GM19043 (cell line): ENCODE data around the gene USP12.

Experiments used
- ATAC-seq: cut with Tn5 transposase; IDR thresholded peaks from one replicate; pipeline ENCODE4 v1.9.1; 2021; ENCODE audit warnings: low read depth; ENCODE audit not compliant: unreplicated experiment

Gene USP12

DNA sequence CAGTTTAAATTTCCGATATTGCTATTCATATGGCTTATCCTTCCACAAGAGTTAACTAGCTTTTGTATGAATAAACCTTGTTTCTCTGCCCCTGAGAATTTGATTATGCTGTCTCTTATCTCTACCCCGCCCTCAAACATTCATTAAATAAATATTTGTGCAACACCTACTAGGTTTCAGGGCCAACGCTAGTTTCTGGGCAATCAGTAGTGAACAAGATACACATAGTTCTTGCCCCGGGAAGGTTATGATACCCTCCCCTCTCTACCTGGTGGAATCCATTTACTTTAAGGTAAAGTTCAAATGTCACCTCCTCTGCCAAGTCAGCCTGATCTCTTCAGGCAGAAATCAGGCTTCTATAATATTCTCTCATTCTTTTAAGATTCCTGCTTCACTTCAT lies 16.6 kb upstream of the USP12 start:
- ATAC-seq: no peak

DNA sequence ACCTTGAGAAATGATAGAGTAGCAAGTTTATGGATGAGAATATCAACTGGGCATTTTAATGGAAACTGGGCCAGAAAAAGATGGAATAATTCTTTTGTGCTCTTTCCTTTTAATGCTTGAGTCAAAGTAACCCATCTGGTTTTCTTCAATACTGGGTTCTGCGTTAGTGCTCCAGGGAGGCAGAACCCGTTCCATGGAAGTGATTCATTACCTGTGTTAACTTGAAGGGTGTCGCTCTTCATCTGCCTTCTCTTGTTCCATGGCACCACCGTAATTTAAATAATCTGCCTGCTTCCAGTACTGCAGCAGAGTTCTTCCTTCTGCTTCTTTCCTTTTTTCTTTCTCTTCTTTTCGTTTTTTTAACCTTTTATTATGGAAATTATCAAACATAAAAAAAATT lies 14.7 kb upstream of the USP12 start:
- ATAC-seq: no peak

- no peak for ATAC-seq
Measured at GRCh38 chr13:27183561-27184147, 12.0 kb upstream of the USP12 start.

GRCh38 chr13:27182844-27183497 lies 11.4 kb upstream of the USP12 start:
- ATAC-seq: no peak

GRCh38 chr13:27182054-27182453 lies 10.4 kb upstream of the USP12 start:
- ATAC-seq: no peak

- ATAC-seq: no peak
Measured at GRCh38 chr13:27177852-27178251, 6.2 kb upstream of the USP12 start.

GRCh38 chr13:27176470-27177410 lies 5.1 kb upstream of the USP12 start:
- ATAC-seq: no peak

GRCh38 chr13:27174766-27175455 lies 3.3 kb upstream of the USP12 start:
- ATAC-seq: no peak

- no peak for ATAC-seq
Measured at GRCh38 chr13:27172495-27172842, 858 bp upstream of the USP12 start.

- peak; percentile 65 for ATAC-seq
Measured at GRCh38 chr13:27171827-27172494, 350 bp upstream of the USP12 start.

- ATAC-seq: no peak
Measured at GRCh38 chr13:27170516-27171243, 931 bp downstream of the USP12 start.

DNA sequence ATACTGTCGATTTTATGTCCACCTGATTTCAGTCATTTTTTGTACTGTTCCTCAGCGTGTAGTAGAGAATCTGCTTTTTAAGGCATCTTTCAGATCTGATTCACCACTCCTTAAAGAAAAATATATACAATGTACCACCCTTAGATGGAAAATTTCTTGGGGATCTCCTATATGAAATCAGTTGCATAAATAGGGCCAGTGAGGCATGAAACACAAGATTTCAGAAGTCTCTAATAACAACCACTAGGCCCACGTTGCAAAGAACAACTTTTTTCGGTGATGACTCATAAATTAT lies 1.4 kb downstream of the USP12 start:
- ATAC-seq: no peak

GRCh38 chr13:27168906-27169657 lies 2.5 kb downstream of the USP12 start:
- no peak for ATAC-seq

DNA sequence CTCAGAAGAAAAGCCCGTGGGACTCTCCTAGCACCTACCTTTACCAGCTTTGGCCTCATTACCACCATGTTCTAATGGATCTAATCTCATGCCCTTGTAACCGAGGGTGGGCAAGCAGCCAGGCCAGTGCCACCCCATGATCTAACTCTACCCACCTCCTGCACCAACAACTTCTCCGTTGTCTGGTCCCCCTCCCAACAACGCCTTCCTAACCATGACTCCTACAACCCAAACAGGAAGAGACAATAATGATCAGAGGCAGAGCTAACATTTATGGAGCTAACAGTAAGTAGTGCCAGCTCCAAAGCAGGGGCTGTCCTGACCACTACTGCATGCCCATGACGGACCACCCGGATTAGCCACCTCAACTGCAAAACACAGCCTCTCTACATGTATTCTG lies 3.5 kb downstream of the USP12 start:
- ATAC-seq: no peak

GRCh38 chr13:27166313-27166712 lies 5.3 kb downstream of the USP12 start:
- ATAC-seq: no peak

GRCh38 chr13:27161980-27162379 lies 9.6 kb downstream of the USP12 start:
- ATAC-seq: no peak

DNA sequence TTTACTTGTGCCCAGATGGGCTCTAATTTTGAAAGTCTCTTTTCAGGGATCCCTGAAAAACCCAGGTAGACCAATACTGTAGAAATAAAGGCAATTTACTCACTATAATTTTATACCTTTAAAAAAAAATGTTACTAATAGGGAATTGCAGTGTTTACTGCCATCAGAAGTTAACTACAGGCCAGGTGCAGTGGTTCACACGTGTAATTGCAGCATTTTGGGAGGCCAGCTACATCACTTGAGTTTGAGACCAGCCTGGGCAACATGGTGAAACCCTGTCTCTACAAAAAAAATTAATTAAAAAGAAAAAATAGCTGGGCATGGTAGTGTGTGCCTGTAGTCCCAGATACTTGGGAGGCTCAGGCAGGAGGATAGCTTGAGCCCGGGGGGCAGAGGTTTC lies 10.2 kb downstream of the USP12 start:
- ATAC-seq: no peak

GRCh38 chr13:27160657-27161295 lies 10.8 kb downstream of the USP12 start:
- ATAC-seq: no peak
